ENCODE measurements around the gene SUPV3L1.
"Not testable (repeated sequence)": the region's sequence is repeated elsewhere in the genome, so short reads cannot be mapped to it uniquely, and the experiment has no call there.

Gene SUPV3L1

GRCh38 chr10:69179743-69180524 is at the start of gene SUPV3L1:
Gene SUPV3L1, plus strand, starts transcription at chr10:69180234. Its CDS starts 58 bp downstream, at chr10:69180292.
- DNase-seq (ENCODE audit: low spot score): peak; percentile 98

GRCh38 chr10:69130251-69130650 is 49.8 kb upstream of the SUPV3L1 start:
- no peak for DNase-seq (ENCODE audit: low spot score)

GRCh38 chr10:69139961-69140360 is 40.1 kb upstream of the SUPV3L1 start:
- DNase-seq (ENCODE audit: low spot score): no peak

GRCh38 chr10:69141304-69141703 is 38.7 kb upstream of the SUPV3L1 start:
- DNase-seq (ENCODE audit: low spot score): no peak

GRCh38 chr10:69142074-69142473 is 38.0 kb upstream of the SUPV3L1 start:
- not testable (repeated sequence) for DNase-seq (ENCODE audit: low spot score)

GRCh38 chr10:69142983-69143382 is 37.1 kb upstream of the SUPV3L1 start:
- DNase-seq (ENCODE audit: low spot score): no peak

GRCh38 chr10:69145329-69145728 is 34.7 kb upstream of the SUPV3L1 start:
- no peak for DNase-seq (ENCODE audit: low spot score)

- DNase-seq (ENCODE audit: low spot score): no peak
These were observed 34.2 kb upstream of the SUPV3L1 start for GRCh38 chr10:69145864-69146263.

- no peak for DNase-seq (ENCODE audit: low spot score)
These were observed 33.3 kb upstream of the SUPV3L1 start for GRCh38 chr10:69146759-69147158.

- DNase-seq (ENCODE audit: low spot score): no peak
These were observed 28.1 kb upstream of the SUPV3L1 start for GRCh38 chr10:69151984-69152383.

- DNase-seq (ENCODE audit: low spot score): no peak
These were observed 26.8 kb upstream of the SUPV3L1 start for GRCh38 chr10:69153227-69153626.

- DNase-seq (ENCODE audit: low spot score): no peak
These were observed 19.2 kb upstream of the SUPV3L1 start for GRCh38 chr10:69160809-69161241.

GRCh38 chr10:69168493-69168892 is 11.5 kb upstream of the SUPV3L1 start:
- no peak for DNase-seq (ENCODE audit: low spot score)

- no peak for DNase-seq (ENCODE audit: low spot score)
These were observed 7.6 kb upstream of the SUPV3L1 start for GRCh38 chr10:69172241-69172982.

- DNase-seq (ENCODE audit: low spot score): not testable (repeated sequence)
These were observed 4.7 kb upstream of the SUPV3L1 start for GRCh38 chr10:69175326-69175725.

- no peak for DNase-seq (ENCODE audit: low spot score)
These were observed 3.2 kb upstream of the SUPV3L1 start for GRCh38 chr10:69176823-69177222.

GRCh38 chr10:69179089-69179742 is 818 bp upstream of the SUPV3L1 start:
- DNase-seq (ENCODE audit: low spot score): peak; percentile 77

- DNase-seq (ENCODE audit: low spot score): no peak
These were observed 631 bp downstream of the SUPV3L1 start for GRCh38 chr10:69180525-69181204.

GRCh38 chr10:69181433-69181832 is 1.4 kb downstream of the SUPV3L1 start:
- DNase-seq (ENCODE audit: low spot score): no peak

- no peak for DNase-seq (ENCODE audit: low spot score)
These were observed 2.0 kb downstream of the SUPV3L1 start for GRCh38 chr10:69182005-69182404.

- DNase-seq (ENCODE audit: low spot score): no peak
These were observed 6.5 kb downstream of the SUPV3L1 start for GRCh38 chr10:69186524-69186923.

GRCh38 chr10:69201045-69201444 is 21.0 kb downstream of the SUPV3L1 start:
- DNase-seq (ENCODE audit: low spot score): no peak
